SK-N-SH (cell line): ENCODE results near the gene IRGQ. TPM values are rescaled to one million over a fixed set of nuclear protein-coding genes. Genes with fewer than 3 reads are reported as not detected.

ENCODE experiments used
- CTCF ChIA-PET: fragments of 300-600, 350-600 bp; formaldehyde crosslinking; extraction: SDS; loops from one replicate; lab custom pipeline; 2021; lab: Yijun Ruan, JAX
- POLR2A ChIA-PET: fragments of 350-600 bp; sonication (Branson Sonifier 250); formaldehyde crosslinking; extraction: SDS; loops from one replicate; lab custom pipeline; 2020; ENCODE audit warnings: antibody characterized with exemption, inconsistent platforms; lab: Yijun Ruan, JAX
- DNase-seq: peaks from one replicate; pipeline ENCODE4 v3.0.0; 2012
- H2AFZ ChIP-seq: fragments of 200-600 bp; sonication (generic); 2 replicates; pipeline ENCODE4 v1.8.1; 2016; ENCODE audit warnings: antibody characterized with exemption, mild to moderate bottlenecking, low read depth
- H3F3A ChIP-seq: fragments of 200-600 bp; sonication (generic); replicated peaks from 2 replicates; pipeline ENCODE3; 2016; ENCODE audit warnings: antibody characterized with exemption, mild to moderate bottlenecking; ENCODE audit not compliant: insufficient read depth
- H3K27ac ChIP-seq, 2 experiments: fragments of 200-500 bp in 1 of 2; fragments of 200-600 bp in 1 of 2; sonication (Bioruptor generic) in 1 of 2; sonication (generic), shearing (Covaris generic) in 1 of 2; 2 replicates each; pipeline versions ENCODE4 v1.5.1 to v1.6.1; 2014 to 2016; ENCODE audit warnings: low read depth in 2 of 2, inconsistent platforms in 1 of 2, low read length in 1 of 2, mild to moderate bottlenecking in 1 of 2, mixed read lengths in 1 of 2
- H3K27me3 ChIP-seq: fragments of 200-600 bp; sonication (generic), shearing (Covaris generic); 2 replicates; pipeline ENCODE4 v1.6.1; 2016; ENCODE audit warnings: mixed run types; ENCODE audit not compliant: insufficient read depth
- H3K36me3 ChIP-seq, 2 experiments: fragments of 200-500 bp in 1 of 2; fragments of 200-600 bp in 1 of 2; sonication (Bioruptor generic) in 1 of 2; sonication (generic) in 1 of 2; replicated peaks in 1 of 2; 2 replicates each; pipeline versions ENCODE3 to v1.5.1; 2014 to 2016; ENCODE audit warnings: low read length in 1 of 2, mild to moderate bottlenecking in 1 of 2; ENCODE audit not compliant: insufficient read depth in 2 of 2, control insufficient read depth in 1 of 2
- H3K4me1 ChIP-seq, 2 experiments: fragments of 200-500 bp in 1 of 2; fragments of 200-600 bp in 1 of 2; sonication (Bioruptor generic) in 1 of 2; sonication (generic), shearing (Covaris generic) in 1 of 2; 2 replicates each; pipeline versions ENCODE4 v1.5.1 to v1.6.1; 2014 to 2016; ENCODE audit warnings: low read depth in 1 of 2, low read length in 1 of 2, mixed run types in 1 of 2; ENCODE audit not compliant: insufficient read depth in 2 of 2, control insufficient read depth in 1 of 2
- H3K4me2 ChIP-seq: fragments of 200-600 bp; sonication (generic), shearing (Covaris generic); 2 replicates; pipeline ENCODE4 v1.6.1; 2017; ENCODE audit warnings: mixed run types
- H3K4me3 ChIP-seq, 2 experiments: fragments of 200-500 bp in 1 of 2; fragments of 200-600 bp in 1 of 2; sonication (Bioruptor generic) in 1 of 2; sonication (generic), shearing (Covaris generic) in 1 of 2; 2 replicates each; pipeline versions ENCODE4 v1.5.1 to v1.8.1; 2014 to 2016; ENCODE audit warnings: low read depth in 2 of 2, inconsistent platforms in 1 of 2, low read length in 1 of 2, mild to moderate bottlenecking in 1 of 2, mixed read lengths in 1 of 2, moderate library complexity in 1 of 2
- H3K79me2 ChIP-seq: fragments of 200-600 bp; sonication (generic); 2 replicates; pipeline ENCODE4 v1.8.1; 2017; ENCODE audit warnings: mild to moderate bottlenecking; ENCODE audit not compliant: insufficient read depth
- H3K9ac ChIP-seq: fragments of 200-600 bp; sonication (generic); 2 replicates; pipeline ENCODE4 v1.6.1; 2017; ENCODE audit warnings: mixed run types
- H3K9me2 ChIP-seq: fragments of 200-600 bp; sonication (generic); 2 replicates; pipeline ENCODE4 v1.6.1; 2017; ENCODE audit warnings: mixed run types
- H3K9me3 ChIP-seq: fragments of 200-600 bp; sonication (generic); 2 replicates; pipeline ENCODE4 v1.6.1; 2017; ENCODE audit warnings: mixed run types, mild to moderate bottlenecking, moderate library complexity
- H4K20me1 ChIP-seq: fragments of 200-600 bp; sonication (generic); 2 replicates; pipeline ENCODE4 v1.6.1; 2017; ENCODE audit warnings: mild to moderate bottlenecking, mixed run types; ENCODE audit not compliant: insufficient read depth
- ELF1 ChIP-seq: IDR thresholded peaks from 2 replicates; pipeline ENCODE4 v1.4.0; 2012
- EP300 ChIP-seq, 2 experiments: IDR thresholded peaks; 2 replicates each; pipeline versions ENCODE4 v1.4.0 to v1.6.1; 2012; ENCODE audit warnings: borderline replicate concordance in 1 of 2, low read depth in 1 of 2, low read length in 1 of 2
- FOXJ3 ChIP-seq: sonication (generic); formaldehyde crosslinking; IDR thresholded peaks from 2 replicates; pipeline ENCODE4 v1.5.1; 2020; ENCODE audit warnings: mild to moderate bottlenecking, missing genetic modification reagents
- FOXM1 ChIP-seq: IDR thresholded peaks from 2 replicates; pipeline ENCODE4 v1.4.0; 2012; ENCODE audit warnings: low read depth, mild to moderate bottlenecking
- GABPA ChIP-seq: IDR thresholded peaks from 2 replicates; pipeline ENCODE4 v1.4.0; 2012; ENCODE audit warnings: low read depth, mild to moderate bottlenecking
- JUND ChIP-seq: IDR thresholded peaks from 2 replicates; pipeline ENCODE4 v1.4.0; 2012
- MEF2A ChIP-seq: IDR thresholded peaks from 2 replicates; pipeline ENCODE4 v1.4.0; 2012; ENCODE audit warnings: low read depth, borderline replicate concordance
- NFIC ChIP-seq: IDR thresholded peaks from 2 replicates; pipeline ENCODE4 v1.4.0; 2012; ENCODE audit warnings: borderline replicate concordance
- POLR2AphosphoS5 ChIP-seq: IDR thresholded peaks from 2 replicates; pipeline ENCODE4 v1.6.1; 2012; ENCODE audit warnings: low read depth, low read length
- RFX5 ChIP-seq: IDR thresholded peaks from 2 replicates; pipeline ENCODE4 v1.6.1; 2012; ENCODE audit warnings: mild to moderate bottlenecking, improper control_type of control experiment, low read length
- RXRA ChIP-seq: IDR thresholded peaks from 2 replicates; pipeline ENCODE4 v1.4.0; 2012; ENCODE audit warnings: low read depth, mild to moderate bottlenecking, borderline replicate concordance
- TAF1 ChIP-seq: IDR thresholded peaks from 2 replicates; pipeline ENCODE4 v1.6.1; 2012; ENCODE audit warnings: low read depth, mild to moderate bottlenecking, low read length, moderate library complexity, borderline replicate concordance
- TCF12 ChIP-seq: IDR thresholded peaks from 2 replicates; pipeline ENCODE4 v1.4.0; 2012
- WGBS: methylation state at CpG from one replicate; pipeline ENCODE4 v1.1.6; 2017; ENCODE audit warnings: low lambda C conversion rate; 5-methylcytosine and 5-hydroxymethylcytosine counted together
- polyA plus RNA-seq, 3 experiments: library from polyadenylated mRNA; depleted of rRNA; stranded (reverse); fragments of >200 nt; gene quantifications; 2 replicates each; pipeline ENCODE4 v1.2.3, GENCODE V29; 2012
- TF ChIP-seq, protein P1 (sequence below): fragments of 200-600 bp; sonication (generic); IDR thresholded peaks from 2 replicates; pipeline ENCODE4 v1.6.1; 2017; ENCODE audit warnings: antibody characterized with exemption, mild to moderate bottlenecking, moderate library complexity
- TF ChIP-seq, protein P2 (sequence below): fragments of 150-350 bp; IDR thresholded peaks from 2 replicates; pipeline ENCODE4 v1.6.1; 2017; ENCODE audit warnings: antibody characterized with exemption, low read length, low read depth, borderline replicate concordance
- TF ChIP-seq, protein P3 (sequence below): IDR thresholded peaks from 2 replicates; pipeline ENCODE4 v1.6.1; 2012; ENCODE audit warnings: mild to moderate bottlenecking, low read depth, low read length, moderate library complexity
- TF ChIP-seq, protein P4 (sequence below): fragments of 150-350 bp; IDR thresholded peaks from 2 replicates; pipeline ENCODE4 v1.6.1; 2016; ENCODE audit warnings: mild to moderate bottlenecking, low read depth, low read length
- TF ChIP-seq, protein P5 (sequence below): IDR thresholded peaks from 2 replicates; pipeline ENCODE4 v1.4.0; 2012; ENCODE audit warnings: low read depth, borderline replicate concordance

Gene IRGQ
- polyA plus RNA-seq, 1 of the 3 experiments (the other 2 are of a cell fraction), result 8.4 TPM

DNA sequence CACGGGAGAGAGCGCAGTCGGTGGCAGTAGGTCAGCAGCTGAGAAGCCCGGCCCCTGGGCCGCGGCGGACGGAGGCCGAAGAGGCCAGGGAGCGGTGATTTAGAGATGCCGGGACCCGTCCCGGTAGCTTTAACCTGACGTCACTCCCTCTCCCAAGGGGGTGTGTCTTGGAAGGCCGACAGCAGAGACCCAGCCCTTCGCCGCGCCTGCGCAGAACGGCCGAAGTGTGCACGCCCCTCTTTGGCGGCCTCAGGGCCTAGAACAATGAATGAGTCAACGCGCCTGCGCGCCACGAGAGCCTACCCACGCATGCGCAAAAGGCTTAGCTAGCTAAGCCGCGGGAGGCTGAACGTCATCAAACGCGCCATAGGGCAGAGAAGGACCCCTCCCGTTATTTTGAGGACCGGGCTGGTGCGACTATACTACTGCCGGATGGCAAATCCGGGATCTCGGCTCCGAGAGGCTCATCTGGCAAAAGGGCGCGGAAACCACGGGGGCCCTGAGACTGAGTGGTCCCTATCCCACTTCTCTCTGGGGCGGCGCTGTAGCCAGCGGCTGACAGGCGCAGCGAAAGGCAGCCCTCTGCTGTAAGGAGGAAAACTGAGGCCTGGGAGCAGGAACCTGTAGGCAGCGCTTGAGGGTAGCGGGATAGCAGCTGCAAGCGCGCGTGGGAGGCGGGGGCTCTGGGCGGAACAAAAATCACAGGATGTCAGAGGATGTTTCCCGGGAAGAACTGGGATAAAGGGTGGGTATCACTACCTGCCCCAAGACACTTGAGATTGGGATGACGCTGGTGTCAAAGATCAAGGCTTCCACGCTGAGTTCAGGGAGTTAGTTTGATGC is at the start of gene IRGQ, which contains the start of gene ZNF576 (continued):
- TF ChIP-seq POLR2AphosphoS5 (peak; percentile 84; the same call in 1 of the 2 replicates), FOXM1 (no peak), TCF12 (no peak), ELF1 (peak; percentile 61; the same call in 1 of the 2 replicates), MEF2A (no peak)
- TF ChIP-seq, protein P1, sequence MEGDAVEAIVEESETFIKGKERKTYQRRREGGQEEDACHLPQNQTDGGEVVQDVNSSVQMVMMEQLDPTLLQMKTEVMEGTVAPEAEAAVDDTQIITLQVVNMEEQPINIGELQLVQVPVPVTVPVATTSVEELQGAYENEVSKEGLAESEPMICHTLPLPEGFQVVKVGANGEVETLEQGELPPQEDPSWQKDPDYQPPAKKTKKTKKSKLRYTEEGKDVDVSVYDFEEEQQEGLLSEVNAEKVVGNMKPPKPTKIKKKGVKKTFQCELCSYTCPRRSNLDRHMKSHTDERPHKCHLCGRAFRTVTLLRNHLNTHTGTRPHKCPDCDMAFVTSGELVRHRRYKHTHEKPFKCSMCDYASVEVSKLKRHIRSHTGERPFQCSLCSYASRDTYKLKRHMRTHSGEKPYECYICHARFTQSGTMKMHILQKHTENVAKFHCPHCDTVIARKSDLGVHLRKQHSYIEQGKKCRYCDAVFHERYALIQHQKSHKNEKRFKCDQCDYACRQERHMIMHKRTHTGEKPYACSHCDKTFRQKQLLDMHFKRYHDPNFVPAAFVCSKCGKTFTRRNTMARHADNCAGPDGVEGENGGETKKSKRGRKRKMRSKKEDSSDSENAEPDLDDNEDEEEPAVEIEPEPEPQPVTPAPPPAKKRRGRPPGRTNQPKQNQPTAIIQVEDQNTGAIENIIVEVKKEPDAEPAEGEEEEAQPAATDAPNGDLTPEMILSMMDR, result no peak
- TF ChIP-seq, protein P2, sequence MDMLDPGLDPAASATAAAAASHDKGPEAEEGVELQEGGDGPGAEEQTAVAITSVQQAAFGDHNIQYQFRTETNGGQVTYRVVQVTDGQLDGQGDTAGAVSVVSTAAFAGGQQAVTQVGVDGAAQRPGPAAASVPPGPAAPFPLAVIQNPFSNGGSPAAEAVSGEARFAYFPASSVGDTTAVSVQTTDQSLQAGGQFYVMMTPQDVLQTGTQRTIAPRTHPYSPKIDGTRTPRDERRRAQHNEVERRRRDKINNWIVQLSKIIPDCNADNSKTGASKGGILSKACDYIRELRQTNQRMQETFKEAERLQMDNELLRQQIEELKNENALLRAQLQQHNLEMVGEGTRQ, result no peak
- TF ChIP-seq, protein P3, sequence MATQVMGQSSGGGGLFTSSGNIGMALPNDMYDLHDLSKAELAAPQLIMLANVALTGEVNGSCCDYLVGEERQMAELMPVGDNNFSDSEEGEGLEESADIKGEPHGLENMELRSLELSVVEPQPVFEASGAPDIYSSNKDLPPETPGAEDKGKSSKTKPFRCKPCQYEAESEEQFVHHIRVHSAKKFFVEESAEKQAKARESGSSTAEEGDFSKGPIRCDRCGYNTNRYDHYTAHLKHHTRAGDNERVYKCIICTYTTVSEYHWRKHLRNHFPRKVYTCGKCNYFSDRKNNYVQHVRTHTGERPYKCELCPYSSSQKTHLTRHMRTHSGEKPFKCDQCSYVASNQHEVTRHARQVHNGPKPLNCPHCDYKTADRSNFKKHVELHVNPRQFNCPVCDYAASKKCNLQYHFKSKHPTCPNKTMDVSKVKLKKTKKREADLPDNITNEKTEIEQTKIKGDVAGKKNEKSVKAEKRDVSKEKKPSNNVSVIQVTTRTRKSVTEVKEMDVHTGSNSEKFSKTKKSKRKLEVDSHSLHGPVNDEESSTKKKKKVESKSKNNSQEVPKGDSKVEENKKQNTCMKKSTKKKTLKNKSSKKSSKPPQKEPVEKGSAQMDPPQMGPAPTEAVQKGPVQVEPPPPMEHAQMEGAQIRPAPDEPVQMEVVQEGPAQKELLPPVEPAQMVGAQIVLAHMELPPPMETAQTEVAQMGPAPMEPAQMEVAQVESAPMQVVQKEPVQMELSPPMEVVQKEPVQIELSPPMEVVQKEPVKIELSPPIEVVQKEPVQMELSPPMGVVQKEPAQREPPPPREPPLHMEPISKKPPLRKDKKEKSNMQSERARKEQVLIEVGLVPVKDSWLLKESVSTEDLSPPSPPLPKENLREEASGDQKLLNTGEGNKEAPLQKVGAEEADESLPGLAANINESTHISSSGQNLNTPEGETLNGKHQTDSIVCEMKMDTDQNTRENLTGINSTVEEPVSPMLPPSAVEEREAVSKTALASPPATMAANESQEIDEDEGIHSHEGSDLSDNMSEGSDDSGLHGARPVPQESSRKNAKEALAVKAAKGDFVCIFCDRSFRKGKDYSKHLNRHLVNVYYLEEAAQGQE, result 0 out of 2 replicates have a peak, but pooled peaks have one; percentile 7

DNA sequence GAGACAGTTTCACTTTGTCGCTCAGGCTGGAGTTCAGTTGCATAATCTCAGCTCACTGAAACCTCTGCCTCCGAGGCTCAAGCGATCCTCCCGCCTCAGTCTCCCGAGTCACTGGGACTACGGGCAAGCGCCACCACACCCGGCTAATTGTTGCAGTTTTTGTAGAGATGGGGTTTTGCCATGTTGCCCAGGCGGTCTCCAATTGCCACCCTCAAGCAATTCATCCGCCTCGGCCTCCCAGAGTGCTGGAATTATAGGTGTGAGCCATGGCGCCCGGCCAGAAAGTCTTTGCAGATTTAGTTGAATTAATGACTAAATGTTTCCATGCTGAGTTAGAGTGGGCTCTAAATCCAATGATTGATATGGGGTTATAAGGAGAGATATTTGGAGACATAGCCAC is 48.2 kb upstream of the IRGQ start:
- WGBS, result 94% methylated on average over 13 of the region's 13 CpGs
- no peak for DNase-seq
- POLR2A ChIA-PET, result no interaction called here
- peaks cover 25% of the 10 kb centered on the region for H3F3A ChIP-seq
- H3K9ac ChIP-seq, result no peak overlapping the region
- H2AFZ ChIP-seq, result no peak overlapping the region
- H3K27me3 ChIP-seq, result no peaks in the 10 kb centered on the region
- no peaks in the 10 kb centered on the region for H4K20me1 ChIP-seq
- no peaks in the 10 kb centered on the region for H3K9me3 ChIP-seq
- no peak overlapping the region for H3K27ac ChIP-seq
- CTCF ChIA-PET, result interaction anchor here (0.7 to 2.4 kb wide), 2 partner anchors 8 to 1204 kb away, joined by 3 to 10 read pairs; no protein-coding TSS in a partner anchor
- H3K9me2 ChIP-seq, result no peaks in the 10 kb centered on the region
- peaks cover 0 to 6% of the 10 kb centered on the region in 2 experiments; a peak in 1 of 4 replicates for H3K4me1 ChIP-seq
- H3K36me3 ChIP-seq, result peaks cover 0 to 27% of the 10 kb centered on the region in 2 experiments
- no peak overlapping the region for H3K4me3 ChIP-seq
- TF ChIP-seq EP300 (IDR thresholded peaks at IDR 0.05; ENCODE audit: borderline replicate concordance in 1 of 2, low read depth in 1 of 2, low read length in 1 of 2) (no peak), GABPA (no peak), RFX5 (no peak), RXRA (no peak), NFIC (no peak), TAF1 (no peak), FOXJ3 (no peak), JUND (no peak)
- TF ChIP-seq, protein P1, result no peak
- TF ChIP-seq, protein P4, sequence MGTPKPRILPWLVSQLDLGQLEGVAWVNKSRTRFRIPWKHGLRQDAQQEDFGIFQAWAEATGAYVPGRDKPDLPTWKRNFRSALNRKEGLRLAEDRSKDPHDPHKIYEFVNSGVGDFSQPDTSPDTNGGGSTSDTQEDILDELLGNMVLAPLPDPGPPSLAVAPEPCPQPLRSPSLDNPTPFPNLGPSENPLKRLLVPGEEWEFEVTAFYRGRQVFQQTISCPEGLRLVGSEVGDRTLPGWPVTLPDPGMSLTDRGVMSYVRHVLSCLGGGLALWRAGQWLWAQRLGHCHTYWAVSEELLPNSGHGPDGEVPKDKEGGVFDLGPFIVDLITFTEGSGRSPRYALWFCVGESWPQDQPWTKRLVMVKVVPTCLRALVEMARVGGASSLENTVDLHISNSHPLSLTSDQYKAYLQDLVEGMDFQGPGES, result no peak
- TF ChIP-seq, protein P5, sequence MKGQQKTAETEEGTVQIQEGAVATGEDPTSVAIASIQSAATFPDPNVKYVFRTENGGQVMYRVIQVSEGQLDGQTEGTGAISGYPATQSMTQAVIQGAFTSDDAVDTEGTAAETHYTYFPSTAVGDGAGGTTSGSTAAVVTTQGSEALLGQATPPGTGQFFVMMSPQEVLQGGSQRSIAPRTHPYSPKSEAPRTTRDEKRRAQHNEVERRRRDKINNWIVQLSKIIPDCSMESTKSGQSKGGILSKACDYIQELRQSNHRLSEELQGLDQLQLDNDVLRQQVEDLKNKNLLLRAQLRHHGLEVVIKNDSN, result no peak
- no peak overlapping the region for H3K4me2 ChIP-seq
- H3K79me2 ChIP-seq, result no peaks in the 10 kb centered on the region
